GM12875 (cell line): ENCODE results near the gene NOPCHAP1.

Source experiments
- H3K4me3 ChIP-seq: one replicate; pipeline ENCODE4 v1.5.1; 2011; ENCODE audit warnings: low read depth, low read length, control low read depth
- TF ChIP-seq, protein P1 (sequence below): IDR thresholded peaks from 2 replicates; pipeline ENCODE4 v1.5.1; 2011; ENCODE audit warnings: low read depth, mild to moderate bottlenecking, control low read depth, inconsistent platforms, low read length, moderate library complexity, borderline replicate concordance; ENCODE audit not compliant: insufficient read depth

The NOPCHAP1 gene

DNA sequence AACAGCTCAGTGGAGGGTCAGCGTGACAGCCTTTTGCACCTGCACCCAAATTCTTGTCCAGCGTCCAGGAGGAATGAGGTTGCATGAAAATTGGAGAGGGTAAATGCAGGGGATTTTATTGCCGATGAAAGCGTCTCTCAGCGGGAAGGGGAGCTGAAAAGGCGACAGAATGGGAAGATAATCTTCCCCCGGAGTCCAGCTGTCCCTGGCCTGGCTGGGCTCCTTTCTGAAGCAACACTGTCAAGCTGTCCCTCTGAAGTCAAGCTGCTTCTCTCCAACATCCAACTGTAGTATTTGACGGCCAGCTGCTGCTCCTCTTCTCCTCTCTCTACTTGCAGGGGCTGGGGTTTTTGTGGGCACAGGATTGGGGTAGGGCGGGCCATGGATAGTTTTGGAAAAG, 32.7 kb downstream of the NOPCHAP1 start:
- TF ChIP-seq, protein P1, sequence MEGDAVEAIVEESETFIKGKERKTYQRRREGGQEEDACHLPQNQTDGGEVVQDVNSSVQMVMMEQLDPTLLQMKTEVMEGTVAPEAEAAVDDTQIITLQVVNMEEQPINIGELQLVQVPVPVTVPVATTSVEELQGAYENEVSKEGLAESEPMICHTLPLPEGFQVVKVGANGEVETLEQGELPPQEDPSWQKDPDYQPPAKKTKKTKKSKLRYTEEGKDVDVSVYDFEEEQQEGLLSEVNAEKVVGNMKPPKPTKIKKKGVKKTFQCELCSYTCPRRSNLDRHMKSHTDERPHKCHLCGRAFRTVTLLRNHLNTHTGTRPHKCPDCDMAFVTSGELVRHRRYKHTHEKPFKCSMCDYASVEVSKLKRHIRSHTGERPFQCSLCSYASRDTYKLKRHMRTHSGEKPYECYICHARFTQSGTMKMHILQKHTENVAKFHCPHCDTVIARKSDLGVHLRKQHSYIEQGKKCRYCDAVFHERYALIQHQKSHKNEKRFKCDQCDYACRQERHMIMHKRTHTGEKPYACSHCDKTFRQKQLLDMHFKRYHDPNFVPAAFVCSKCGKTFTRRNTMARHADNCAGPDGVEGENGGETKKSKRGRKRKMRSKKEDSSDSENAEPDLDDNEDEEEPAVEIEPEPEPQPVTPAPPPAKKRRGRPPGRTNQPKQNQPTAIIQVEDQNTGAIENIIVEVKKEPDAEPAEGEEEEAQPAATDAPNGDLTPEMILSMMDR: no peak
- no peak overlapping the region for H3K4me3 ChIP-seq

DNA sequence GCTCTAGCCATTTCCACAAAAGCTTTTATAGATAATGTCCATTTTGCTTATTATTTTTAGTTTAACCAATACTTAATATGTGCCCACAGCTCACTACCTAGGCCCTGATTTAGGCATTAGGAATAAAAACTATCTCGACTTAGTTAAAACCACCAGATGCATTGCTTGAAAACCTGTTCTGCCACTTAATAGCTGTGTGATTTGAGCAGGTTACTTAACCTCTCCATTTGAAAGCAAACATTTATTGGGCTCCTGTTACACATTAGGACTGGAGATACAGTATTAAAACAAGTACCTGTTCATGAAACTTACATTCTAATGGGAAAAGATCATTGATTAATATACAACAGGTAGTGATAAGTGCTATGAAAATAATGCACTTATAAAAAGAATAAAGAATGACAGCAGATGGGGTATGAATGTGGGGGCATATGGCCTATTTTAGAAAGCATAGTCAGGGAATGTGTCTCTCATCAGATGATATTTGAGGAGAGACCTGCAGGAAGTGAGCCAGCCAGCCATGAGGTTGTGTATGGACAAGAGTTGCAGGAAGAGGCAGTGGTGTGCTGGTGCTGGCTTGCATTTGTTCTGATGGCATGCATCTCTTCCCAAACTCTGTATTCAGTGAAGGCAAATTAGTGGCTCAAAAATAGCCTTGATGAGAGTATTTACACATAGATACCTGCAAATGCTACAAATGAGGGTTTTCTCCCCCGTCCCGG, 34.3 kb downstream of the NOPCHAP1 start:
- H3K4me3 ChIP-seq: no peak overlapping the region
- TF ChIP-seq, protein P1: no peak

DNA sequence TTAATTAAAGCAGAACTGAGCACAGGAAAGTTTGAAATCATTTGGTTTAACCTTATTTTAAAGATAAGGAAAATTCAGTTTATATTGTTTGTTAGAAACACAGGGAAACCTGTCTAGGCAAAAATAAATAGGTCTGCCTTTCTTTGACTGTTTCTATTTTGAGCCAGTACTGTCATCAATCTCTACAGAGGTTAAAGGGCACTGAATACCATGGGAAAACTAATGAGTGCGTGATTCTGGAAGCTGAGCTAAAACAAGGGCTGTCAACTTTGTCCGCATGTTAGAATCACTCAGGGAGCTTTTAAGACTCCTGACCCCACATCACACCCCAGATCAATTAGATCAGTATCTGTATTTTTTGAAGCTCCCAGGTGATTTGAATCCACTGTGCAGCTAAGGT, 38.8 kb downstream of the NOPCHAP1 start:
- H3K4me3 ChIP-seq: no peak overlapping the region
- TF ChIP-seq, protein P1: no peak

DNA sequence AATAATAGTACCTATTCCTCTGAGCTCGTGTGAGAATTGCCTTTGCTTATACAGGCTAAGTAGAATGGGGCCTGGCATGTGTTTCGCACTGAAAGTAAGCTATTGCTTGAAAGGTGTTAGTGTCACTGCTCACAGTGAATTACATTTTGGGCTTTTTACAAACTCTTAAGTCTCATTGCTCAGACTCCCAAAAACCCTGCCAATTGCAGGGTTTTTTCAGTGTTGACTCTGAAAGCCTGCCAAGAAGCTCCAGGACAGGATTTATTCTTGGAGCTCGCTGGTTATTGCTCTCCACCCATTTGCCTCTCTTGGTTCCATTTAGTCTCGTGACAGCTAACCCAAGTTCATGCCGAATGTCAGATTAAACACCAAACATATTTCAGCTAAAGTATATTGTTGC, 39.8 kb downstream of the NOPCHAP1 start:
- TF ChIP-seq, protein P1: no peak
- H3K4me3 ChIP-seq: no peak overlapping the region

DNA sequence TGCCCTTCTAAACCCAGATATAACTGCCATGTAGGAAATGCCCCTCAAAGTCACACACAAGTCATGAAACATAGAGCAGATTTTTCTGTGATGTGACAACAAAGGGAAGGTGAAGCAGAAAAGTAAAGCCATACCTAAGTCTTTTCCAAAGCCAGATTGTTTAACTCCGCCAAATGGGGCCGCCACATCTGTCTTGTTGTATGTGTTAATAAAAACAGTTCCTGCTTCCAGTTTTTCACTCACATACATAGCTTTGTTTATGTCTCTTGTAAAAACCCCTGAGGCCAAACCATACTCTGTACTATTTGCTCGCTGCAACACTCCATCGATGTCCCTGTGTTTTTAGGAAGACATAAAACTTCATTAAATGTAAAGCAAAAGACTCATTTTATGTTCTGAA, 40.3 kb downstream of the NOPCHAP1 start:
- no peak overlapping the region for H3K4me3 ChIP-seq
- TF ChIP-seq, protein P1: no peak

DNA sequence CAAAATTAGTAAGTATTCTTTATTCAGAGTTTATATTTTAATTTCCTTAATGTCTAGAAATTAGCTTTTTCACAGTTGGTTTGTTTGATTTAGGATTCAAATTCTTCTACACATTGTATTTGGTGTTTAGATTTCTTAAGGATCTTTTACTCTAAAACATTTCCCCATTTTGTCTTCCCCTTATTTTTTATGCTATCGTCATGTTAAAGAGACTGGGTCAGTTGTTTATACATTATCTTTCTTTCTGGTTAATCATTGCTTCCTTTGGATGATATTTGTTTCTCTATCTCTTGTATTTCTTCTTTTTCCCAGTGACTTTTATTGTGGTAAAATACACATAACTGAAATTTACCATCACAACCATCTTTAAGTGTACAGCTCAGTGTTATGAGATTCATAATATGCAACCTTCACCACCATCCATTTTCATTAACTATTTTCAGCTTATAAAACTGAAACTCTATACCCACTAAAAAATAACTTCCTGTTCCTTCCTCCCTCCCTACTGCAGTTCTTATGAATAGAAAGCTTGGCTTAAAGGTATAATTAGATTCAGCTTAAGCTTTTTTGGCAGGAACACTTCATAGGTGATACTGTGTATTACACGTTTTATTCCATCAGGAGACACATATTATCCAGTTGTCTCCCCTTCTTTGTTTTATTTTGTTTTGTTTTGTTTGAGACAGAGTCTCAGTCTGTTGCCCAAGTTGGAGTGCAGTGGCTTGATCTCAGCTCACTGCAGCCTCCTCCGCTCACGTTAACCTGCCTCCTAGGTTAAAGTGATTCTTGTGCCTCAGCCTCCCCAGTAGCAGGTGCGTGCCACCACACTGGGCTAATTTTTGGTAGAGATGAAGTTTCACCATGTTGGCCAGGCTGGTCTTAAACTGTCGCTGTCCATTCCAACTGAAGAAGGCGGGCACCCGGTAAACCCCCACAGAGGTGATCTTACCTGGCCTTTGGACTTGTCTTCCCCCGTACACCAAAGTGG, 45.0 kb downstream of the NOPCHAP1 start:
- TF ChIP-seq, protein P1: no peak
- H3K4me3 ChIP-seq: no peak overlapping the region

DNA sequence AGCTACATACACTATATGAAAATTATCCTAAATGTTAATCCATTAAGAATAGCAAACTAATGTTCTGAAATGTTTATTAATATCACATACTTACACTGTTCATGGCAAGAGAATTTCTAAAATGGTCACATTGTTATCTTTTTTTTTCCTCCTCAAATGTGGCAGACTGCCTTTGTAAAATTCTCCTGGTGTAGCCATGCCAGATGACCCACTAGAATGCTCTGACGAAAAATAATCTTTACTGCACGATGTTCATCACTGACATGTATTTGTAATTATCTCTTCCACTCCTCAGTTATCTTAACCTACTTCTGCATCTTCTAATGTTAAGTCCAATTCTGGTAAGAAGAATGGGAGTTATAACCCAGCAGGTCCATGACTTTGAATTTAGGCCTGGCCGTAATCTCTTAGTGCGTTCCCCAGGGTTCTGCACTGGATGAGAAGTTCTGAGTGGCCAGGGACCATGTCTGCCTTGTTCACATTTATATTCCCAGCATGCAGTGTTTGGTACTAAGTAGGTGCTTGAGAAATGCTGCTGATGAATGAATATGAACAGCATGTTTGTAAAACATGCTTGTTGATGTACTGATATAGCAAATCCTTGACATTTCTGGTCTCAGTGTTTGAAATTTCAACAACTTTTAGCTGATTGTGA, 46.7 kb downstream of the NOPCHAP1 start:
- no peak overlapping the region for H3K4me3 ChIP-seq
- TF ChIP-seq, protein P1: no peak
